AG20443 (cell line): ENCODE measurements around the gene CLTRN.
"Not testable (repeated sequence)": the region's sequence is repeated elsewhere in the genome, so short reads cannot be mapped to it uniquely, and the experiment has no call there.

ENCODE experiments used
- DNase-seq: peaks from one replicate; pipeline ENCODE4 v3.0.0; 2012; ENCODE audit warnings: low spot score, mixed read lengths

Gene CLTRN

GRCh38 chrX:15664487-15665444, at the start of gene CLTRN:
CLTRN (minus strand) TSS chrX:15664805; CDS start chrX:15664775, 30 bp downstream.
- no peak for DNase-seq

- not testable (repeated sequence) for DNase-seq
These were observed 39.7 kb upstream of the CLTRN start for GRCh38 chrX:15704273-15704672.

DNA sequence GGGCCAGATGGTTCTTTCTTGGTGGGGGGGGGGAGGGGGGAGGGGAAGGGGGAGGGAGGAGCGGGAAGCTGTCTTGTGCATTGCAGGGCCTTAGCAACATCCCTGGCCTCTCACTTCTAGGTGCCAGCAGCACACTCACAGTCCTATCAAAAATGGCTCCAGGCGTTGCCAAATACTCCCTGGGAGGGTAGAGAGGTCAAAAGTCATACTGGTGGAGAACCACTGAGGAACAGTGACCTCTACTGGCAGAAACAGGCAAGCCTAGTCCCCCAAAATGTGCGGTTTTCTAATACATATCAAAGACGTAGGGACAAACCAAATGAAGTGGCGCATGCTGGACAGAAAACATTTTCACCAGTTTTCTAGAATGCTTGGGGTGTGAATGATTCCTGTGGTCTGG, 39.2 kb upstream of the CLTRN start:
- not testable (repeated sequence) for DNase-seq

- no peak for DNase-seq
These were observed 38.1 kb upstream of the CLTRN start for GRCh38 chrX:15702488-15703371.

DNA sequence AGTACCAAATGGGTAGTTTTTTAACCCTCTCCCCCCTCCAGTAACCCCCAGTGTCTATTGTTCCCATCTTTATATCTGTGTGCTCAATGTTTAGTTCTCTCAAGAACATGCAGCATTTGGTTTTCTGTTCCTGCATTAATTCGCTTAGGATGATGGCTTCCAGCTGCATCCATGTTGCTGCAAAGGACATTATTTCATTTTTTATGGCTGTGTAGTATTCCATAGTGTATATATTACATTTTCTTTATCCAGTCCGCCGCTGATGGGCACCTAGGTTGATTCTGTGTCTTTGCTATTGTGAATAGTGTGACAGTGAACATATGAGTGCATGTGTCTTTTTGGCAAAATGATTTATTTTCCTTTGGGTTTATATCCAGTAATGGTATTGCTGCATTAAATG, 31.9 kb upstream of the CLTRN start:
- DNase-seq, result no peak

DNA sequence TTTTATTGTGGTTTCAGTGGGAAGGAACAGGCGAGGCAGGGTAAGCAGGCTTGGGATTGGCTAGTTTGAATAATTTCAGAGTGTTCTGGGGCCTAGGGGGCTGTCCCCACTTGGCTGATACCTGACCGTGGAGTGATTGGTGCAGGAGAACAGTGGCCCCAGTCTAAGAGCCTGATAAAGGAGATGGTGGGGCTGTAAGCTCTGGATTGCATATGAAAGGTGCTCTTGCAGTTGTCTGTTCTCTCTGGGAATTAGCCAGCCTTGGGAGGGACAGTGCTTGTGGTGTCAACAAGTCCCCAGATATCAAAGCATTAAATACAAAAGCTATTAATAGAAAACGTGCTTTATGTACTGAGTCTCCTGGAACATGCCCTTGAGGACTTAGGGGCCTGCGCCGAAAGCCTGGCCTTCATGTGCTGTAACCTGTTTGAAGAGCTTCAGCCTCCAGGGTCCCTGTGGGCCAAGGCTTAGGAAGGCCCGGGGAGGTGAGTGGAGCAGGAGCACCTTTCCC, 30.4 kb upstream of the CLTRN start:
- DNase-seq, result no peak

DNA sequence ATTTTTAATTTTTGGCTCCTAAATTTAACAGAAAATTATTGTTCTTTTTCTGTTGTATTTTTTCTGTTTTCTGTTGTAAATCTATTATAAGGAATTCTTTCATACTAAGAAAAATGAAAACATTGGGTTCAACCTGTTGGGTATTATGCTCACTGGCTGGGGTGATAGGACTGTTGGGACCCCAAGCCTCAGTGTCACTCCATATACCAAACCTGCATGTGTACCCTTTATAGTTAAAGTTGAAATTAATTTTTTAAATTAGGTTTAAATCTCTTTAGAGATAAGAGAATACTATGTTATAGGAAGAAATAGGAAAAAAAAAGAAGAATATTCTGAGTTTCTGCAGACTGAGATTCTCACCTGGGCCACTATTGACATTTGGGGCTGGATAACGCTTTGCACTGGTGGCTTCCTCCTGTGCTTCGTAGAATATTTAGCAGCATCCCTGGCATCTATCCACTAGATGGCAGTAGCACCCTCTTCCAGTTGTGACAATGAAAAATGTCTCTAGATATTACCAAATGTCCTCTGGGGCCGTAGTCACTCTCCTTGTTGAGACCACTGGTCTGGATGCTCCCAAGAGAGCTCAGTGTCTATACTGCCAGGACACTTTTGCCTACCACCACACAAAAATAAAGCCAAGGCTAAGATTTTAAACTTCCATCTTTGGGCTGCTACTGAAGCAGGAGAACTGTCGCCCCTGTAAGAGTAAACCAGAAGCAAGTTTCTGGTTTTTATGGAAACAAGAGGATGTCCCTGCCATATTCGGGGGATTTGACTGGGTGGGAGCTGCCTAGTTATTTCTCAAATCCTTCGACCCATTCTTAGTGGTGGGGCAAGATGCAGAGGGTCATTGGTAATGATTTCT, 22.4 kb upstream of the CLTRN start:
- peak; percentile 50 for DNase-seq

DNA sequence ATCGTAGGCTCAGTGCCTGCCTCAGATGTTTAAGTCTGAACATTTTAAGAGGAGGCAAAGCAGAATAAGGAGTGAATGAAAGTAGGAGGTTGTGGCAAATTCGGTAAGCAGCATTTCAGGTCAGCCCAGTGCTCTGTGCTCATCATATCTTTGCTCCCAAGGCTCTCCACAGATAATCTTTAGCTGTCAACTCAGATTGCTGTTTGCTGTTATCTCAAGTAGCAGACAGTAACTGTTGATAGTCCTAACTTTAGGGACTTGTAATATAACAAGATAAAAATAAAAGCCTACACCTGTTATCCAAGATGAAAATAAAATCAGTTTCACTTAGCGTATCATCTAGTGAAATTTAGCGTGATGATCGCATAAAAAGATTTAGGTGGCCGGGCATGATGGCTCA, 18.6 kb upstream of the CLTRN start:
- no peak for DNase-seq

DNA sequence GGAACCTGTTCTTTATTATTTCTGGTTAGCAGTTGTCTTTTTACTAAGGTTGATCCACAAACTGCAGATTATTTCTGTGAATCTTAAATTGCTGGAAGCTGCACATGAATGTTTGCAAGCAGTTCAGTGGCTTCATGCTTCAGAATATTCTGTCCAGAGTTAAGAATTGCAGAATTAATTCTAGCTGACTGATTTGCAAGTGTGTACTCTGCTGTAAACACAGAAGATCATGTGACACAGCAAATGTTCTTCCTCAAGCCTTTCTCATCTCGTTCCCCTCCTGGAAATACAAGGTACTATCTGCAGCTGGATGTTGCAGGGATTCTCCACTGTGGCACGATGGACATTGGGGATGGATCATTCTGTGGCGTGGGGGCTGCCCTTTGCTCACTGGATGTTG, 16.8 kb upstream of the CLTRN start:
- DNase-seq, result no peak

DNA sequence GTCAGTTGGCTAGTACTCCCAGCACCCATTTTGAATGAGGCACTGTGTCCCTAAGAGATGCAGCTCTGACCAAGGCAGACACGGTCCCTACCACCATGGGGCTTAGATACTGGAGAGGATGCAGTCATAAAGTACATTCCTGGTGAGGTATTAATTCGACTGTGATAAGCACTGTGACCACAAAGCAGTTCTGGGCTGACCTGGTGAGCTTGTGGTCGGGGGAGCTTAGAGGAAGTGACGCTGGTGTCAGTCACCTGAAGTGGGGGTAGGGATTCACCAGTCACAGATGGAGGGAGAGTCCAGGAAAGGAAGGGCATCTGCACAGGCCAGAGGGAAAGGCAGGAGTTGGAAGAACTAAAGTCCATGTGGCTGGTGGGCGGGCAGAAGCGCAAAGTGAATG, 15.8 kb upstream of the CLTRN start:
- no peak for DNase-seq

DNA sequence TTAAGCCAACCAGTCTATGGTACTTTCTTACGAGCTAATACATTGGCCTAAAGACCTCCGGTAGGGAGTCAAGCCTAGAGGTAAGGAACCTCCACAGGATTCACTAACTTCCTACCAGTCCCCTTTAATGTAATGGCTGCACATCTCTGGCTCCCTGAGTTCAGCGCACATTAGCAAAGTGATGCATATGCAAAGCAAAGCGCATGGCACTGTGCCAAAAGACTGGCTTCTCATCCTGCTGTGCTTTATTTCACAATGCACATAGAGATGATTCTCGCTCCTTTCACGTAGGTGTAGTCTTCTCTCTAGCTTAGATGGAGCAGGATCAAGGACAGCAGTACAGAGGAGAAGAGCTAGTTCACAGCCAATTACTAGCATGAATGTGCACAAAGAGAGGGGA, 14.6 kb upstream of the CLTRN start:
- no peak for DNase-seq

GRCh38 chrX:15678339-15678738, 13.7 kb upstream of the CLTRN start:
- no peak for DNase-seq

- DNase-seq, result no peak
These were observed 12.3 kb upstream of the CLTRN start for GRCh38 chrX:15676886-15677285.

DNA sequence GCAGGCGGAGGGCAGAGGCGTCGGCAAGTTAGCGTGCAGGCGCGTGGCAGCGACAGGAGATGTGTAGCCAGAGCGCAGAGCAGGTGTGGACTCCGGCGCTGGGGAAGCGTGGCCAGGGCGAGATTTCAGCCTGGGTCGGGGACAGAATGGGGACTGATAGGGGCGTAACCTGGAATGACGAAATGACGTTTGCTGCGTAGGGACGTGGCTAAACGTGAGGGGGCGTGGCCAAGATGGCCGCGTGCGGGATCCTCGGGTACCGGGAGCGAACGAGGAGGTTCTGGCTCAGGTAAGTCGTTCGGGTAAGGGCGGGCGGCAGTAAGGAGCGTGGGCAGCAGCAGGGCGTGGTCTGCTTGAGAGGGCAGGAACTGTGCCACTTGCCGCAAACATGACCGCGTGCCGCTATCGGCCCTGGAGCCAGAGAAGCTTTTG, 10.9 kb upstream of the CLTRN start:
- peak; percentile 71 for DNase-seq

DNA sequence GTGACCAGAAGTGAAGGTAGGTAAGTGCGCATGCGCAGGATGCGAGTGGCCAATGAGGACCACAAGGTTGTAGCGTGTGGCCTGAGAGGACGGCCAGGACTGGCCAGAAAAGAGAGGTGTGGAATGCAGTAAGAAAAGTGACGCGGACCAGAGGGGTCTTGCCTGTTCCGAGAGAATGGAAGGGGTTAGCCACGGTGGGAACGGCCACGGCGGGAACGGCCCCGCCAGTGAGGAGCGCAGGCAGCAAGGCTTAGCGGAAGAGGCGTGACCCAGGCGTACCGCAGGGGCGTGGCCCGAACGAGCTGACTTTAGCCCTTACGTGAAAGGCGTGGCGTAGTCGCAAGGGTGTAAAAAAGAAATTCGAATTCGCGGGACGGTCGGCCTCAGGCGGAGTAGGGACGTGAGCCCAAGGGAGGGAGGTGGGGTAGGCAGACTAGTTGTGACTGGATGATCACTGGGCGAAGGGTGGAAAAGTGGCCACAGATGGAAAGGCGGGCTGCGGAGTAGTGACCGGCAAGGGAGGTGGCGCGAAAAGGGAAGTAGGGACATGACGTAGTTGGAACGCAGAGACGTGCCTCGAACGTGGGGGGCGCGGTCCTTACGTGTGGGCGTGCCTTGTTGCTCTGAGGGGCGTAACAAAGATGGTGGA, 10.4 kb upstream of the CLTRN start:
- DNase-seq, result peak; percentile 91

DNA sequence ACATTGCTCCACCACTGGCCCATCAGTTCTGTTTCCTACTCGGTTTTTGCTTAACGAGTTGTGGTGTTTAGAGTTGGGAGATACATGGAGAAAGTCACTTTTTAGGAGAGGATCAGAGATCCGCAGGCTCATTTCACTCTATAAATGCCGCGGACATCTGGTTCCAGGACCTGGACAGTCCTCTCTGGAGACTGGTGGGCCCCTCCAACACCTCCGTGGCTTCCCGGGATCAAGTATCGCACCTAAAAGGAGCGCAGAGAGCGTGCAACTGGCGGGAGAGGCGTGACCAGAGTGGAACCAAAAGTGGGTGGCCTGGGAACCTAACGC, 9.9 kb upstream of the CLTRN start:
- DNase-seq, result no peak

GRCh38 chrX:15673970-15674369, 9.4 kb upstream of the CLTRN start:
- DNase-seq, result no peak

DNA sequence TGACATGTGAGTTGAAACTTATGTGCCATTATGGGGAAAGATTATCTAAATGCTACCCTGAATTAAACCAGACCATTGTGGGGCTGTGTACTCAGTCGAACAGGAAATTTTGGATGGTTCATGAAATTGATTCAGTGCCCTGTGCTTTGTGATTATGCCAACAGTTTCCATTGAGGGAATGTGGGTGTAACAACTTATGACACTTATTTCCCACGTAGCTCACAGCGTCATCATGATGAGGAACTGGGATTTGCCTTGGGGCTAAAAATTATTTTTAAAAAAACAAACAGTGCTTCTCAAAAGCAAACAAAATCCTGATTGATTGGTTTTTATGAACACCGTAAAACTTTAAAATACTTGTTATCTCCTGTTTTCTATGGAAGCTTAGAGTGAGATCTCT, 8.3 kb upstream of the CLTRN start:
- no peak for DNase-seq

DNA sequence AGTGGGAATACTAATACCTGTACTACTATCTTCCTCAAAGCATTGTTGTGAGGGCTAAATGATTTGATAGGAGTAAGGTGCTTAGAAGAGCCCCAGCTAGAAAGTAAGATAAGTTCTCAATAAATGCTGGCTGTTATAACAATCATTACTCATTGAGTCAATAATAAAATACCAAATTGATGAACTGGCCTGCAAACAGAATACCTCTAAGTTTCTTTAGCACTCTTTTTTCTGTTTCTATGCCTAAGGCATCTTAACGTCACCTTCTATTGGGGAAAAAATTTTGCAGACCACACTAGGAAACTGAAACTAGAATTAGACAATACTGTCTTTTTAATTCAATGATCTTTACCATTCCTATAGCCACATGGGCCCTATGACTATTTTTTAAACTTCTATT, 1.2 kb downstream of the CLTRN start:
- DNase-seq, result no peak

GRCh38 chrX:15654804-15655203, 9.8 kb downstream of the CLTRN start:
- DNase-seq, result not testable (repeated sequence)

DNA sequence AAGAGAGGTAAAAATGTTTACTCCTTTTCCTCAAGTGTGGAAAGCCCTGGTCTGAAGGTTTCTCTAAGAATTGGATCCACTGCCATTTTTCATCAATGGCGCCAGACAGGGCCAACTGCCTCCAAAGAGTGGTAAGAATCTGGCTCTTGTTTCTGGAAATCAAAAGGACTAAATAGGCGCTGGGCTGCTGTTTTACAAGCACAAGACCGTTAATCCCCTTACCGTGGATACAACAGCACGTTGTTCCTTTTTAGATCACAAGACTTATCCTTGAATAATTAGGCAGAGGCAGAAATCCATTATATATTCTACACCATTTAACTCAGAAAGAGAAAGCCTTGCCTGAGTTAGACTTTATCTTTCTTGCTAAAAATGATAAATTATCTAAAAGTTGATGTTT, 10.6 kb downstream of the CLTRN start:
- no peak for DNase-seq
